ENCODE results near the gene ART3.
A peak's percentile ranks its signal among the peaks of the same experiment; 100 is the strongest.
"Not testable (repeated sequence)": the region's sequence is repeated elsewhere in the genome, so short reads cannot be mapped to it uniquely, and the experiment has no call there.

The ART3 gene, protein sequence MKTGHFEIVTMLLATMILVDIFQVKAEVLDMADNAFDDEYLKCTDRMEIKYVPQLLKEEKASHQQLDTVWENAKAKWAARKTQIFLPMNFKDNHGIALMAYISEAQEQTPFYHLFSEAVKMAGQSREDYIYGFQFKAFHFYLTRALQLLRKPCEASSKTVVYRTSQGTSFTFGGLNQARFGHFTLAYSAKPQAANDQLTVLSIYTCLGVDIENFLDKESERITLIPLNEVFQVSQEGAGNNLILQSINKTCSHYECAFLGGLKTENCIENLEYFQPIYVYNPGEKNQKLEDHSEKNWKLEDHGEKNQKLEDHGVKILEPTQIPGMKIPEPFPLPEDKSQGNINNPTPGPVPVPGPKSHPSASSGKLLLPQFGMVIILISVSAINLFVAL

DNA sequence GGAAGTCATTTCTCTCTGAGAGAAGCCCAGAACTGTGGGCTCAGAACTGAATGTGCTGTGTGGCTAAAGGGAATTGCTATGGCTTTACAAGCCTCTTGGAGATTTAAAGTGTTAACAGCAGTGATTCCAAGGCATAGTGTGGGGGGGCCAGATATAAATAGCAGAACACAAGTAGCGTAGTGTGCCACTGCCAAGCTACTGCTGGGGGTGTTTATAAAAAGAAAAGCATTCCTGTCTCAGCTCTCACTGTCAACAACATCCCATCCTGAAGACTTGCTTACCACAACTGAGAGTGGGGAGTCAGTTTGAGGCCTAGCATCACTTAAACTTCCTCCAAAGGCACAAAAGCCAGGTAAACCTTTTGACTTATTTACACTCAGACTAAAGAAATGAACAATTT lies at the start of gene ART3:
ART3 (plus strand) TSS at position 242 of the 400 bp plus-strand sequence. CDS start 1,181 bp downstream, outside the sequence.
- DNase-seq = no peak

DNA sequence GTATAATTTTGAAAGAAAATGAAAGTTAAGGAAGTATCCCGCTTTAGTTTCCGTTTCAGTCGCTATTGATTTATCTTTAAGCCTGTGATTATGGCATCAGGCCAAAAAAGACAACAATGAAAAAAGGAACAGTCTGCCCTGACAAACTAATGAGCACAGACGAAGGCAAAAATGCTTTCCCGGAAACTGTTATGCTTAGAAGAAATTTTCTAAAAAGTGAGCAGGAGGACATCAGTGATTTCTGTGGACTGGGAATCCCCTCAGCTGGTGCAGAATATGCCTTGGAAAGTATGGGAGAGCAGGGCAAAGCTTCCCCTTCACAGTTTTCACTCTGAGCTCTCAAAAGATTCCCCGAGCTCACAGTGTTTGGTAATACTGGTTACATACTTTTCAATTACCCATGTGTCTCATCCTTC lies 46.2 kb upstream of the ART3 start:
- DNase-seq = peak; percentile 48

DNA sequence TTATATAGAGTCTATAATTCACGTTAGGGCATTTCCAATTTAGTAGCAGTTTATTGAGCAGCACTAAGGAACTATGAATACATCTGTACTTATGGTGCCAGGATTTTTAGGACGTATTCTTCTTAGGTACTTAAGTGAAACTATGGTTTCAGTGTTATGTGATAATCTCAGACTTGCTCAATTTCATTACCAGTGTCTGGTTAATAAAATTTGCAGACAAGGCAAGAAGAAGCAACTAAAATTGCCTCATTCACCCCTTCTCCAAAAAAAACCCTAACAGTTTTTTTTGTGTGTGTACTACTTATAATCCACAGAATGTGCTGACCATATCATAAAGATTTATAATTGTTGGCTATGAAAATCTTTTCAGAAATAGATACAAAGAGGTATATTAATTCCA lies 45.2 kb upstream of the ART3 start:
- DNase-seq = no peak

DNA sequence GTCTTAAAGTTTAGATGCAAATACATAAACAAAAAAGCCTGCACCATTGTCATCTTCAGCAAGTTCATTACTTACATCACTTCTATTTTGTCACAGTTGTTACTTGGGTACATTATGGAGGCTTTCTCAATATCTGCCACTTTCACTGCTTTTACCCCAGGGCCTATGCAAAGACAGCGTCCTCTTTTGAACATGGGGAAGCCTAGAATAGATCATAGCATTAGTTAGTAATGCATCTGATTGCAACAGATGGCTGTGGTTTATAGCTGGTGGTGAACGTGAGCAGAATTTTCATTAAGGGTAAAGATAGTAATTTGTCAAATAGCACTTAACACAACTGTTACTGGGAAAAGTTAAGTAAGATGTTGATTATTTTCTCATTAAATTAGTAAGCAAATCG lies 39.4 kb upstream of the ART3 start:
- DNase-seq = no peak

DNA sequence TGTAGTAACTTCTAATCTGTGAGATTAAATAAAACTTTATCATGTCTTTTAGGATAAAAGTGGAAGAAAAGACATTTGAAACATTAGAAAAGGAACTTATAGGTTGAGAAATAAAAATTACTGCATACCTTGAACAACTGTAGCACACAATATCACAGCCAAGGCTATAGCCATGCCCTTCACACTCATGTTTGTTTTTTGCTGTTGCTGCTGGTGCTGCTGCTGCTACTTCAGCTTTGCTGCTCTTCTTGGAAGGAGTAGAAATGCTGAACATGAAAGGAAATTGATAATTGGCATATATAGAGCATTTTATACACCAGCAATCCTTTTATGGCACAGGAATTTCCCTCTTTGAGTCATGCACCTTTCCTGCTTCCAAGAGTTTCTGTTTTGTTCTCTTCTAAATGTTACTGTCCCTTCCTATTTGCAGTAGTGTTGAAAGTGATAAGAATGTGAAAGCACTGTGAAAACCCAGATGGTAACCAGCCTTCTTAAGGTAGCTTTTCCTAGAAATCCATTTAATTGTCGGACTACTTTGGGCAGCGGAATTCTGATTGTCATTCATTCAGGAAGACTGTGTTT lies 38.6 kb upstream of the ART3 start, which contains the start of gene CXCL11:
CXCL11 (minus strand) TSS at position 272 of the 582 bp plus-strand sequence; CDS start at position 189, 83 bp downstream.
- DNase-seq = no peak

DNA sequence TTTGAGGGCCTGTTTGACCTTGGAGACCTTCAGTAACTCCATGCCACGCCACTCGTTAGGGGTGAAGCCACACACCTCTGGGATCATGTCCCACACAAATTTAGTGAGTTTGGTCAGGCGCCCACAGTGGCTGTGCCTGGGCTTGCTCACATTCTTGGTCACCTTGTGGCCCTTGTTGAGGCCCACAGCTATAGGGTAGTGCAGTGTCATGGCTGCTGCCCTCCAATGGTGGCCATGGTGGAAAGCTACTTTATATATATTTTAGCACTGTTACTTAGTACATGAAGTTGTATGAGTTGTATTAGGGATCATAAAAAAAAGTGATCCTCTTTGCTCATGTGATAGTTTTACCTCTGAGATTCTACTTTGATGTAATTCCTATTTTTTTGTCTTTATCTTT lies 37.7 kb upstream of the ART3 start:
- DNase-seq = no peak

DNA sequence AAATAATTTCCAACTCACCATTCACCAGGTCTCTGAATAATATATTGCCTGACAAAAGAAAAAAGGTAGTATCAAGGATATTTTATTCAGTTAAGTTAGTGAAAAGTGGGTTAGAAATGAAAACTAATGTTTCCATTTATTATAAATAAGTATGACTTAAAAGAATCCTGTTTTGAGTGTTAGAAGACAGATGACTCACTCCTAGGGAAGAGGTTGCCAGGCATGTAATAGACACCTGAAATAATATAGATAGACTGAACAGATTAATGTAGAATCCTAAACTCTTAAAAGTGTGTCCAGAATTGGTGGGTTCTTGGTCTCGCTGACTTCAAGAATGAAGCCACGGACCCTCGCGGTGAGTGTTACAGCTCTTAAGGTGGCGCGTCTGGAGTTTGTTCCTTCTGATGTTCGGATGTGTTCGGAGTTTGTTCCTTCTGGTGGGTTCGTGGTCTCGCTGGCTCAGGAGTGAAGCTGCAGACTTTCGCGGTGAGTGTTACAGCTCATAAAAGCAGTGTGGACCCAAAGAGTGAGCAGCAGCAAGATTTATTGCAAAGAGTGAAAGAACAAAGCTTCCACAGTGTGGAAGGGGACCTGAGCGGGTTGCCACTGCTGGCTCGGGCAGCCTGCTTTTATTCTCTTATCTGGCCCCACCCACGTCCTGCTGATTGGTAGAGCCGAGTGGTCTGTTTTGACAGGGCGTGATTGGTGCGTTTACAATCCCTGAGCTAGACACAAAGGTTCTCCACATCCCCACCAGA lies 32.1 kb upstream of the ART3 start:
- not testable (repeated sequence) for DNase-seq

DNA sequence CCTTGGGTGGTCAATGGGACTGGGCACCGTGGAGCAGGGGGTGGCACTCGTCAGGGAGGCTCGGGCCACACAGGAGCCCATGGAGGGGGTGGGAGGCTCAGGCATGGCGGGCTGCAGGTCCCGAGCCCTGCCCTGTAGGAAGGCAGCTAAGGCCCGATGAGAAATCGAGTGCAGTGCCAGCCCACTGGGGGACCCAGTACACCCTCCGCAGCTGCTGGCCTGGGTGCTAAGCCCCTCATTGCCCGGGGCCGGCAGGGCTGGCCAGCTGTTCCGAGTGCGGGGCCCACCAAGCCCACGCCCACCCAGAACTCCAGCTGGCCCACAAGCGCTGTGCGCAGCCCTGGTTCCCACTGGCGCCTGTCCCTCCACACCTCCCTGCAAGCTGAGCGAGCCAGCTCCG lies 31.2 kb upstream of the ART3 start:
- DNase-seq = not testable (repeated sequence)

DNA sequence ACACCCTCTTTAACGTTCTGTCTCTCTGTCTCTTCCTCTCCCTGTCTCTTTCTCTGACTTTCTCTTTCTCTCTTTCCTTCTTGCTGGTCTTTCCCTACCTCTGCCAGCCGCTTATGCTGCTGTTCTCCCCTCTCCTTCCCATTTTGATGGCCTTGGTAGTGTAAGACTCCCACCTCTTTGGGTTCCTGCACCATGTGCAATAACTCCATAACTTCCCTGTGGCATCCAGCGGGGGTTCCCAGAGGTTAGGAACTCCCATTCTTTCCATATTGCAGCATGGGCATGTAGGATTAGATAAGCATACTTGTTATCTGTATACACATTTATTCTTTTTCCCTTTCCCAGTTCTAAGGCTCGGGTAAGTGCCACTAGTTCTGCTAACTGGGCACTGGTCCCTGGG lies 29.8 kb upstream of the ART3 start:
- not testable (repeated sequence) for DNase-seq

DNA sequence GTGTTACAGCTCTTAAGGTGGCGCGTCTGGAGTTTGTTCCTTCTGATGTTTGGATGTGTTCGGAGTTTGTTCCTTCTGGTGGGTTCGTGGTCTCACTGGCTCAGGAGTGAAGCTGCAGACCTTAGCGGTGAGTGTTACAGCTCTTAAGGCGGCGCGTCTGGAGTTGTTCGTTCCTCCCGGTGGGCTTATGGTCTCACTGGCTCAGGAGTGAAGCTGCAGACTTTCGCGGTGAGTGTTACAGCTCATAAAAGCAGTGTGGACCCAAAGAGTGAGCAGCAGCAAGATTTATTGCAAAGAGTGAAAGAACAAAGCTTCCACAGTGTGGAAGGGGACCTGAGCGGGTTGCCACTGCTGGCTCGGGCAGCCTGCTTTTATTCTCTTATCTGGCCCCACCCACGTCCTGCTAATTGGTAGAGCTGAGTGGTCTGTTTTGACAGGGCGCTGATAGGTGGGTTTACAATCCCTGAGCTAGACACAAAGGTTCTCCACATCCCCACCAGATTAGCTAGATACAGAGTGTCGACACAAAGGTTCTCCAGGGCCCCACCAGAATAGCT lies 24.6 kb upstream of the ART3 start:
- DNase-seq = not testable (repeated sequence)

DNA sequence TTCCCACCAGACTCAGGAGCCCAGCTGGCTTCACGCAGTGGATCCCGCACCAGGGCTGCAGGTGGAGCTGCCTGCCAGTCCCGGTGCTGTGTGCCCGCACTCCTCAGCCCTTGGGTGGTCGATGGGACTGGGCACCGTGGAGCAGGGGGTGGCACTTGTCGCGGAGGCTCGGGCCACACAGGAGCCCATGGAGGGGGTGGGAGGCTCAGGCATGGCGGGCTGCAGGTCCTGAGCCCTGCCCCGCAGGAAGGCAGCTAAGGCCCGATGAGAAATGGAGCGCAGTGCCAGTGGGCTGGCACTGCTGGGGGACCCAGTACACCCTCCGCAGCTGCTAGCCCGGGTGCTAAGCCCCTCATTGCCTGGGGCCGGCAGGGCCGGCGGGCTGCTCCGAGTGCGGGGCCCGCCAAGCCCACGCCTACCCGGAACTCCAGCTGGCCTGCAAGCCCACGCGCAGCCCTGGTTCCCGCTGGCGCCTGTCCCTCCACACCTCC lies 23.9 kb upstream of the ART3 start:
- DNase-seq = not testable (repeated sequence)

DNA sequence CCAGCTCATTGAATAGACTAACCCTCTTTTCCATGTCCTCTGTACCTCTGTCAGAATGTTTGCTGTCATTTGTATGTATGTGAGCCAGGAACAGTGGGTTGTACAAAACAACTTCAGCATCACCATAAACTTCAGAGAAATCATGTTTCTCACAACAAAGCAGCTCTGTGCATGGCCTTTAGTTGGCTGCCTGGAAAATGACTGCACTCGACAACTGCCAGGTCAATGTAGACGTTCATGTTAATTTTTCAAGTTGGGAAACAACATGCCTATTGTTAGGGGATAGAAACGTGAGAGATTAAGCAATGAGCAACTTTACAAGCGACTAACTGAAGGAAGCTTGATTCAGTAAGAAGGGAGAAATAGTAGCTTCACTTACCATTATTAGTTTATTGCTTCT lies 20.8 kb upstream of the ART3 start:
- no peak for DNase-seq

DNA sequence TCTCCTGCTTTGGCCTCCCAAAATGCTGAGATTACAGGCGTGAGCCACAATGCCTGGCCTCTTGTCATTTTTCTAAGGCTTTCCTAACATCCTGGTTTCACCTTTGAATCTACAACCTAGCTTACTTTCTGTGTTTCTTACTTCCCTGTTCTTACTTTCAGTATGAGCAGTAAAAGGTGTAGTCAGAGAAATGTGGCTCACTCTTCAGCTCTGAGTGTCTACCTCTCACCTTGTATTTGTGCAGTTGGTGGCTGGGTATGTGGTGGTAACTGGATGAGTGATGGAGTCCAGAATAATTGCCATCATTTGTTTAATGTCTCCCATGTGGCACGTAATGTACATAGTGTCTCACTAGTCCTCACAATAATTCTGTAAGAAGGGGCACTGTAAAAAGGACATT lies 19.5 kb upstream of the ART3 start:
- DNase-seq = no peak

DNA sequence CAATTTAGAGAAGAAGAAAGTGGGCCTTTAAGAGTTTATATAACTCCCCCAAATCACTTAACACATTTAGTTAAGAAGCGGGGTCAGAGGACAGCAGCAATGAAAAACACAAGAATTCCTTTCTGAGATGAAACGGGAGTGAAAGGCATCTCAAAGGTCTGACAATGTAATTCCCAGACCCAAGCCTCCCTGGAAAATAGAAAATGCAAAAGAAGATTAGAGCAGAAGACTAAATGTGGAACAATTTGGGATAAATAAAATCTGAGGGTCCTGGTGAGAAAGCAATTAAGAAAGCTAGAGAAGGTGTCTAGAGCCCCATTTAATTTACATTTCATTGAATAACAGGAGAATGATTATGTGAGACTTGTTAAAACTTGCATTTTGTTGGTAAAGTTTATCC lies 19.1 kb upstream of the ART3 start:
- DNase-seq = no peak

DNA sequence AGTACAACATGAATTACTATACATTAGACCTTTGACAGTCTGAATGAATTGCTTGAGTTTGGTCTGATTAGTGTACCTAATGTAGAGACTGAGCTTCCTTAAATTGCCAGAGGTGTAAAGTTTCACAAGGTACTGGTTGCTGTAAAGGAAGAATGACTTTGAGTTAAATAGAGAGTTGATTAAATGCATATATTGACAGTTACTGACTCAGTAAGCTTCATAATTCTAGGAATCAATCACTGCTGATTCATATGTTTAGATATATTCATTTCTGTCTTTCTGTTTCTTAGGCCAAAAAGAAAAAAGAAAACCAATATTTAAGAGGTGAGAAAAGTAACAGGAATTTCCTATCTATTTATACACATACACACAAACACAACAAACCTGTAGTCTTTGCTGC lies 16.2 kb upstream of the ART3 start:
- no peak for DNase-seq

DNA sequence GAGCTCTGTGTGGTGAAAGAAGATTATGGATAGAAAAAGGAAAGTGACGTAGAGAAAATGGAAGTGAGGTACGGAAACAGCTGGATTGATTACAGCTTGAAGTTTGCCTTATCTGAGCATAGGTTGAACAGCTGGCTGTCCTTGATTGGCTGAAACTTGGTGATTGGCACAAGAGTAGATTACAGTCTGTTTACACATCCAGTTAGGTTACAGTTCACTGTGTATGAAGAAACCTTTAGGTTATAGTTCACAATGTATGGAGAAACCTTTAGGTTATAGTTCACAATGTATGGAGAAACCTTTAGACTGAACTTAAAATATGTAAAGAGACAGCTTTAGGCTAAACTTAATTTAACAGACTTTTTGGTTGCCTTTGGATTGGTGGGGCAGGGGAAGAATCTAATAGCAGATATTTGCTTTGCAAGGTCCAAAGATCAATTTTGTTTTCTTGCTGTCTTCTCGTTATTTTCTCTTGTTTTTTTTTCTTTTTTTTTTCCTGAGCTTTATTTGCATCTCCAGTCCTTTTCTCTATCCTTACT lies 15.6 kb upstream of the ART3 start:
- DNase-seq = no peak

DNA sequence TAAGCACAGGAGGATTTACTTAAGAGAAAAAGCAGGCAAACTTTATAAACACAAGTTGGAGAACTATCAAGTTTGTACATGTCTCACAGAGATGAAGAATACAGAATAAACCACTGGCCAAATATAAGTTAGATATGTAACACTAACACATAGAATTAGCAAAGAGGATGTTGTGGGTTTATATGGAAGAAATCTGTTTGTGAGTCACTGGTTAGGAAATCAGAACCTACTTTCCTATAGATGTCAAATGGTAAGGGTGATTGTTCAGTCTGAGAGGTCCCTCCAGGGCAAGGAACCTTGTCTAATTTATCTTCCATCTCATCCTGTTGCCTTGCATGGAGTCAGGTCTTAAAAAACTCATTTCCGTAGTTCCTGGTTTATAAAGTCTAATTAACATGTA lies 14.8 kb upstream of the ART3 start:
- DNase-seq = no peak

DNA sequence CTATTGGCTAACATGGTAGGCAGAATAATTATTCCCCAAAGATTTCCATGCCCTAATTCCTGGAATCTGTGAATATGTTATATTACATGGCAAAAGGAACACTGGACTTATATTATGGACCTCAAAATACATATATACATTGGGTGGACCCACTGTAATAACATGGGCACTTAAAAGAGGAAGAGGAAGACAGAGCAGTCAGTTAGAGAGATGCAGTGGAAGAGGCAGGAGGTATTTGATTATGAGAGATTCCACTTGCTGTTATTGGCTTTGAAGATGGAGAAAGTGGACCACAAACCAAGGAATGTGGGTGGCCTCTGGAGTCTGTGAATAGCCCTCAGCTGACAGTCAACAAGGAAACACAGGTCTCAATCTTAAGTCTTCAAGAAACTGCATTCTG lies 14.0 kb upstream of the ART3 start:
- DNase-seq = no peak

DNA sequence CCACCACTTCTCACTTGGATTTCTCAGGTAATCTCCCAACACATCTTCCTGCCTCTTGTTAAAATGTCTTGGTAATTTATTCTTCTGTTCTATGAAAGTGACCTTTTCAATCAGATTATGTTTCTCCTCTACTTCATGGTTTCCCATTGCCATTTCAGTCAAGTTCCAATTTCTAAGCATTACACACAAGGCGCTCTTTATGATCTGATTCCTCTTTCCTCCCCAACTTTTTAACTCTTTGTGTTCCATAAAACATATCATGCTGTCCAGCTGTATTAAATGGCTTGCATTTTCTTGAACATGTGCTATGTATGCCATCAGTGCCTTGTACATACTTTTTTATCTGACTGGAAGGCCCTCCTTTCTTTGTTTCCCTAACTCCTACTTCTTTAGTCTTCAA lies 13.1 kb upstream of the ART3 start:
- no peak for DNase-seq

DNA sequence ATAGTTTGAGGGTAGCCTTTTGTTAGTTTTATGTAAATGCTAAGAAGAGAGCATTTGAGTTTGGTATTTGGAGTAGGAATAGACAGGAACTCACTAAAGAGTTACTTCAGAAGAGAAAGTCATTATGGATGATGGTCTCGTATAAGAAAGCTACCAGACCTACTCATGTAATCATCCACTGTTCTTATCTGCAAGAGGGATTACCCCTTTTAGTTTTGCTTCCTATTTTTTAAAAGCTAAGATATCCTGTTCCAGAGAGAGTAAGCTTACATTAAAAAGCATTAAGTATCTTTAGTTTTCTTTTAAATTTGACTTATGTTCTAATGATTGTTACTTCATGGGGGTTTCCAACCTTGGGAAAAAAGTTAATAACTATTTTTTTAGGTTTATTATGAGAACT lies 12.5 kb upstream of the ART3 start:
- DNase-seq = no peak

DNA sequence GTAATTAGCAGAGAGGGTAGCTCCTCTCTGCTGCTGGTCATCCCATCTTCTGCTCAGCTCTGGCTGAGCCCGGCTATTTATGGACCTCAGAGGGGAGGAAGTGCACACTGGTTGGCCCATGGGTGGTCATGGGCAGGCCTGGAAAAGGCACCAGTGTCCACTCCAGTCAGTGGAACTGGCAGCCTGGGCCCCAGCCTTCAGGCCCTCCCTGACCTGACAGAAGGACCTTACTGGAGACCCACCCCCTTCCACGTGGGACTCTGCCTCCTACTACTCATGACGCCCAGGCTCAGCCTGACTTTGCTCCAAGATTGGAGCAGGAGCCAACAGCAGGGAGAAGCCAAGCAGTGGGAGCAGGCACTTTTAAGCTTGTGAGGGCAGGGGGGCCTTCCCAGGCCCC lies 8.0 kb upstream of the ART3 start:
- no peak for DNase-seq

DNA sequence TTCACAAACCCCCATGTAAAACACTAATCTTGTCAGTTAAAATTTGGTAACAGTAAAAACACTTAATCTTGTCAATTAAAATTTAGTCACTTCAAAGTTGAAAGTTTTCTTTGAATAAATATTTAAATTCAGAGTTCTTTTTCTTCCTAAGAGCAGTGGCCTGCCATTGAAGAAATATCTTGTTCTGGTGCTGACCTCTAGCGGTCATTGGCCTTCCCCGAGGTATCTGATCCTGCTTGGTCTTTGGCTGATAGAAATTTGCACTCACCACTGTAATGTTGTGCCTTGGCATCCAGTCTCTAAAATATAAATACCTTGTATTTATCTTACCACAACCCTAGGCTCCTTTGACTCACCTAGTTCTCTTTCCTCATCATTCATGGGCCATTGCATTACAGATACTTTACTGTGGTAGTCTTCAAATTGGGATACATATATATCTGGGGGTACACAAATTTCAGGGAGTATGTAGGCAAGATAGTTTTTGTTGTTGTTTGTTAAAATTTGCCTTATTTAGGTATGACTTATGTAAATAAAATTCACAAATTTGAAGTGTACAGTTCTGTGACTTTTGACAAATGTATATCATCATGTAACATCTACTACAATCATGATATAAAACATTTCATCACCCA lies 6.7 kb upstream of the ART3 start:
- peak; percentile 58 for DNase-seq

DNA sequence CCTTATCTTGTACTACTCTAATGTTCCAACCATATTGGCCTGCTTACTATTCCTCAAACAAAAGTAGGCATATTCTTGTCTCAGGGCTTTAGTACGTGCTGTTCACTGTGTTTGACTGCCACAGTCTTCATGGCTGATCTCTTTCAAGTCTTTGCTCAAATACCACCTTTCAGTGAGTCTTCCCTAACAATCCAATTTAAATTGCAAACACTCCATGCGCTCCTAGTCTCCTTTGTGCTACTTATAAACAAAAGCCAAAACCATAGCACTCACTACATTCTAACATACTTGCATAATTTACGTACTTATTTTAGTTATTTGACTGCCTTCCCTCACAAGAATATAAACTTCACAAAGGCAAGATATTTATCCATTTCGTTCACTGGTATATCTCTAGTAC lies 1.7 kb upstream of the ART3 start:
- DNase-seq = no peak

Measured in NCI-H146 (cell line).